Measurements from ENCODE around the gene PCED1B.

- TF ChIP-seq, protein P1, sequence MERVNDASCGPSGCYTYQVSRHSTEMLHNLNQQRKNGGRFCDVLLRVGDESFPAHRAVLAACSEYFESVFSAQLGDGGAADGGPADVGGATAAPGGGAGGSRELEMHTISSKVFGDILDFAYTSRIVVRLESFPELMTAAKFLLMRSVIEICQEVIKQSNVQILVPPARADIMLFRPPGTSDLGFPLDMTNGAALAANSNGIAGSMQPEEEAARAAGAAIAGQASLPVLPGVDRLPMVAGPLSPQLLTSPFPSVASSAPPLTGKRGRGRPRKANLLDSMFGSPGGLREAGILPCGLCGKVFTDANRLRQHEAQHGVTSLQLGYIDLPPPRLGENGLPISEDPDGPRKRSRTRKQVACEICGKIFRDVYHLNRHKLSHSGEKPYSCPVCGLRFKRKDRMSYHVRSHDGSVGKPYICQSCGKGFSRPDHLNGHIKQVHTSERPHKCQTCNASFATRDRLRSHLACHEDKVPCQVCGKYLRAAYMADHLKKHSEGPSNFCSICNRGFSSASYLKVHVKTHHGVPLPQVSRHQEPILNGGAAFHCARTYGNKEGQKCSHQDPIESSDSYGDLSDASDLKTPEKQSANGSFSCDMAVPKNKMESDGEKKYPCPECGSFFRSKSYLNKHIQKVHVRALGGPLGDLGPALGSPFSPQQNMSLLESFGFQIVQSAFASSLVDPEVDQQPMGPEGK (CRISPR knock-in tag; IDR thresholded peaks at IDR 0.05; ENCODE audit: borderline replicate concordance) = no peak
- TF ChIP-seq ESRRG (CRISPR knock-in tag; IDR thresholded peaks at IDR 0.05) (no peak), RARB (CRISPR knock-in tag; IDR thresholded peaks at IDR 0.05) (no peak)
Measured at GRCh38 chr12:47237751-47238211, 158.4 kb downstream of the PCED1B start.
